Endodermal cell (in vitro differentiated cells): ENCODE results near the gene SACS. TPM values are rescaled to one million over a fixed set of nuclear protein-coding genes. Genes with fewer than 3 reads are reported as not detected.

ENCODE experiments used
- DNase-seq: peaks from one replicate; pipeline ENCODE4 v3.0.0-alpha.2; 2017
- H3K27ac ChIP-seq: 2 replicates; pipeline ENCODE4 v1.5.1; 2013; ENCODE audit warnings: mild to moderate bottlenecking, low read depth, low read length, moderate library complexity
- H3K27me3 ChIP-seq: 2 replicates; pipeline ENCODE4 v1.6.1; 2013; ENCODE audit warnings: mild to moderate bottlenecking, low read length, moderate library complexity; ENCODE audit not compliant: insufficient read depth, control insufficient read depth, poor library complexity, severe bottlenecking
- H3K36me3 ChIP-seq: 2 replicates; pipeline ENCODE4 v1.7.0; 2013; ENCODE audit warnings: mild to moderate bottlenecking, low read length, moderate library complexity; ENCODE audit not compliant: control insufficient read depth, insufficient read depth
- H3K4me1 ChIP-seq: one replicate; pipeline ENCODE4 v1.7.0; 2013; ENCODE audit warnings: low read length; ENCODE audit not compliant: control insufficient read depth, insufficient read depth
- H3K4me3 ChIP-seq: 2 replicates; pipeline ENCODE4 v1.5.1; 2013; ENCODE audit warnings: mild to moderate bottlenecking, low read length, moderate library complexity
- H3K9ac ChIP-seq: 2 replicates; pipeline ENCODE4 v1.6.1; 2013; ENCODE audit warnings: mild to moderate bottlenecking, low read length, moderate library complexity; ENCODE audit not compliant: poor library complexity, severe bottlenecking; ENCODE audit errors: extremely low read depth
- H3K9me3 ChIP-seq: 2 replicates; pipeline ENCODE4 v1.6.1; 2013; ENCODE audit warnings: mild to moderate bottlenecking, low read length, moderate library complexity; ENCODE audit not compliant: control insufficient read depth
- H3K27ac Mint-ChIP-seq: 2 replicates; pipeline ENCODE4 v1.8.0; 2020; ENCODE audit warnings: mixed read lengths
- H3K27me3 Mint-ChIP-seq: 2 replicates; pipeline ENCODE4 v1.8.0; 2021; ENCODE audit warnings: mild to moderate bottlenecking, mixed read lengths; ENCODE audit not compliant: insufficient read depth
- H3K36me3 Mint-ChIP-seq: 2 replicates; pipeline ENCODE4 v1.8.0; 2020; ENCODE audit warnings: low read depth, mixed read lengths
- H3K4me1 Mint-ChIP-seq: 2 replicates; pipeline ENCODE4 v1.8.0; 2020; ENCODE audit warnings: mixed read lengths
- H3K4me3 Mint-ChIP-seq: 2 replicates; pipeline ENCODE4 v1.8.0; 2020; ENCODE audit warnings: mild to moderate bottlenecking, moderate library complexity, mixed read lengths
- H3K9me3 Mint-ChIP-seq: 2 replicates; pipeline ENCODE4 v1.8.0; 2020; ENCODE audit warnings: mild to moderate bottlenecking, mixed read lengths
- WGBS, 2 experiments: methylation state at CpG; one replicate each; pipeline versions ENCODE4 v1.1.5 to v1.1.7; 2013; ENCODE audit warnings: missing lambda C conversion rate in 2 of 2, mixed read lengths in 1 of 2; ENCODE audit not compliant: insufficient coverage in 1 of 2, insufficient read length in 1 of 2; 5-methylcytosine and 5-hydroxymethylcytosine counted together
- total RNA-seq, 2 donors: library from RNA; stranded (reverse); fragmentation: NEBNext Ultra II Directional in 1 of 2; extraction: Animal tissue kit (Norgen Biotek cat#: 25700) in 1 of 2; gene quantifications; 2 replicates in 1 of 2; 3 replicates in 1 of 2; pipeline ENCODE4 v1.2.1, GENCODE V29; 2021
- TF ChIP-seq, protein P1 (sequence below): fragments of 200-600 bp; sonication (generic); conservative IDR thresholded peaks from 2 replicates; pipeline ENCODE4 v1.5.0; 2021; ENCODE audit warnings: antibody characterized with exemption, mild to moderate bottlenecking

SACS gene
- total RNA-seq, 2 donors from 2014 or later = 17.6 to 22.3 TPM

DNA sequence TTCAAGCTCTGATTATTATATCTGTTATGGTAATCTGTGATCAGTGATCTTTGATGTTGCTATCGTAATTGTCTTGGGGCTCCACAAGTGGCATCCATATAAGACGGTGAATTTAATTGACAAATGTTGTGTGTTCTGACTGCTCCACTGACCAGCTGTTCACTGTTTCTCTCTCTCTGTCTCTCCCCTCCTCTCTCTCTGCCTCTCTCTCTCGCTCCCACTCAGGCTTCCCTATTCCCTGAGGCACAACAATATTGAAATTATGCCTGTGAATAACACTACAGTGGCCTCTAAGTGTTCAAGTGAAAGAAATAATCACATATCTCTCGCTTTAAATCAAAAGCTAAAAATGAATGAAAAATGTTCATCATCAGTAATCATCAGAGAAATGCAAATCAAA, 4.4 kb upstream of the SACS start:
- Histone ChIP-seq H3K4me3 (no peak overlapping the region), H3K9ac (no peak overlapping the region), H3K27me3 (no peaks in the 10 kb centered on the region), H3K27ac (no peak overlapping the region), H3K4me1 (no peaks in the 10 kb centered on the region), H3K9me3 (no peaks in the 10 kb centered on the region), H3K36me3 (no peaks in the 10 kb centered on the region)
- TF ChIP-seq, protein P1, sequence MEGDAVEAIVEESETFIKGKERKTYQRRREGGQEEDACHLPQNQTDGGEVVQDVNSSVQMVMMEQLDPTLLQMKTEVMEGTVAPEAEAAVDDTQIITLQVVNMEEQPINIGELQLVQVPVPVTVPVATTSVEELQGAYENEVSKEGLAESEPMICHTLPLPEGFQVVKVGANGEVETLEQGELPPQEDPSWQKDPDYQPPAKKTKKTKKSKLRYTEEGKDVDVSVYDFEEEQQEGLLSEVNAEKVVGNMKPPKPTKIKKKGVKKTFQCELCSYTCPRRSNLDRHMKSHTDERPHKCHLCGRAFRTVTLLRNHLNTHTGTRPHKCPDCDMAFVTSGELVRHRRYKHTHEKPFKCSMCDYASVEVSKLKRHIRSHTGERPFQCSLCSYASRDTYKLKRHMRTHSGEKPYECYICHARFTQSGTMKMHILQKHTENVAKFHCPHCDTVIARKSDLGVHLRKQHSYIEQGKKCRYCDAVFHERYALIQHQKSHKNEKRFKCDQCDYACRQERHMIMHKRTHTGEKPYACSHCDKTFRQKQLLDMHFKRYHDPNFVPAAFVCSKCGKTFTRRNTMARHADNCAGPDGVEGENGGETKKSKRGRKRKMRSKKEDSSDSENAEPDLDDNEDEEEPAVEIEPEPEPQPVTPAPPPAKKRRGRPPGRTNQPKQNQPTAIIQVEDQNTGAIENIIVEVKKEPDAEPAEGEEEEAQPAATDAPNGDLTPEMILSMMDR = no peak
- no peaks in the 10 kb centered on the region for H3K9me3 Mint-ChIP-seq
- H3K27ac Mint-ChIP-seq = no peak overlapping the region
- peaks cover 4% of the 10 kb centered on the region for H3K4me1 Mint-ChIP-seq
- WGBS, 2 experiments = 83 to 92% methylated on average over 1 to 4 of the region's 4 CpGs
- H3K27me3 Mint-ChIP-seq = peaks cover 2% of the 10 kb centered on the region
- no peaks in the 10 kb centered on the region for H3K36me3 Mint-ChIP-seq
- no peak for DNase-seq
- H3K4me3 Mint-ChIP-seq = no peak overlapping the region

DNA sequence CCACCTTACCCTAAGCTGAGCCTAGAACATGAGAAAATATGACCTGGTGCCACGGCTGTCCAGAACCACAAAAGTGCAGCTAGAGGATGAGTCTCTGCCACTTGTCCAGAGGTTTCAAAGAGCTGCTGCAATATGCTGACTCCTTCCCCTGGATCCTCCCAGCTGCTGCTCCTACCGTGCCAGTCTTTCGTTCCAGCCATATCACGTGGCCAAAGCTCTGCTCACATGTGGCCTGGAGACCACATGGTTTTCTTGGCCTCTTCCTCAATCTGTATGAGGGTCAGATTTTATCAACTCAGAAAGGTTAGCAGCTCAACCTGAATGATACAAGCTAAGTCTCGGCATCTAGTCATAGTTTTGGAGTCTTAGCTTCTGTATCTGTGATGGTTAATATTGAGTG, 3.2 kb upstream of the SACS start:
- WGBS, 2 experiments = 88 to 90% methylated on average over 5 of the region's 5 CpGs
- Histone ChIP-seq H3K27ac (no peak overlapping the region), H3K27me3 (no peaks in the 10 kb centered on the region), H3K4me3 (no peak overlapping the region), H3K36me3 (no peaks in the 10 kb centered on the region), H3K9ac (no peak overlapping the region), H3K4me1 (no peaks in the 10 kb centered on the region), H3K9me3 (no peaks in the 10 kb centered on the region)
- Mint-ChIP-seq H3K4me1 (peaks cover 10% of the 10 kb centered on the region), H3K4me3 (no peak overlapping the region), H3K9me3 (no peaks in the 10 kb centered on the region), H3K27me3 (peaks cover 9% of the 10 kb centered on the region), H3K27ac (no peak overlapping the region), H3K36me3 (no peaks in the 10 kb centered on the region)
- TF ChIP-seq, protein P1 = no peak
- no peak for DNase-seq

DNA sequence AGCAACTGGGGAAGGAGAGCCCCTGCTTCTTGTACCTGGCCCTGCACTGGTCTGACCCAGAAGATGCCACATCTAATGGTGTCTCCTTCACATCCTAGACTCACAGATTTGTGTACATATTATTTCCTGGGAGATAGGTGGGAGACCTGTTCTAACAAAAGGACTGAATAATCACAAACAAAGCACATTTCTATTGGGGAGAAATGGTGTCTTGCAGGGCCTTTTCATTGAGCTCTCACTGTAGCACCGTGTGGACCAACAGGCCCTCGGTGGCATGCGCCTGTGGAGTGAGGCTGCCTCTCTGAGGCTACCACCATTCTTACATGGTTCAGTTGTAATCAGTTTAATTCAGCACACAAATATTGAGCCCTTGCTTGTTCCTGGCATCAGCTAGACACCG, 989 bp upstream of the SACS start:
- H3K27me3 Mint-ChIP-seq = peaks cover 14% of the 10 kb centered on the region
- H3K4me3 Mint-ChIP-seq = no peak overlapping the region
- Histone ChIP-seq H3K4me3 (no peak overlapping the region), H3K27me3 (no peaks in the 10 kb centered on the region), H3K4me1 (no peaks in the 10 kb centered on the region), H3K27ac (peak overlapping the region; percentile 99), H3K9ac (no peak overlapping the region), H3K9me3 (no peaks in the 10 kb centered on the region), H3K36me3 (no peaks in the 10 kb centered on the region)
- no peaks in the 10 kb centered on the region for H3K36me3 Mint-ChIP-seq
- TF ChIP-seq, protein P1 = no peak
- DNase-seq = no peak
- WGBS, 2 experiments = 77 to 79% methylated on average over 3 to 4 of the region's 4 CpGs
- H3K4me1 Mint-ChIP-seq = peaks cover 12% of the 10 kb centered on the region
- H3K9me3 Mint-ChIP-seq = no peaks in the 10 kb centered on the region
- no peak overlapping the region for H3K27ac Mint-ChIP-seq
